ENCODE data around the gene ROBO1.

Gene ROBO1

DNA sequence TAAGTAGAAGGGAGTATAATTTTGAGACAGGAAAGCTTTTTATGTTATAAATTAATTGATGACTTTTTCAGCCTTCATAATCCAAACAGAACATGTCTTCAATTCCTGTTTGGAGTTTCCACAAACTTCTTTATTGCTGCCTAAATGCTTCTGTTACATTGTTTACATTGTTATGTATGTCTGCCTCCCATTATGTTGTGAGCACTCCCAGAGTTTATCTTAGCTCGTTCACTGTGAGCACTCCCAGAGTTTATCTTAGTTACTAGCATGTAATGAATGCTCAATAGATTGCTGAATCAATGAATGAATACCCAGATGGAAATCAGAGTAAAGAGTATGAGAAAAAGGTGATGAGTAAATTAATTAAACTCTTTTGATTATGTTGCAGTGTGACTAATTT, 1178.0 kb downstream of the ROBO1 start:
- H3K4me3 ChIP-seq (ENCODE audit: low read depth, low read length), result no peak overlapping the region
- TF ChIP-seq, protein P1, sequence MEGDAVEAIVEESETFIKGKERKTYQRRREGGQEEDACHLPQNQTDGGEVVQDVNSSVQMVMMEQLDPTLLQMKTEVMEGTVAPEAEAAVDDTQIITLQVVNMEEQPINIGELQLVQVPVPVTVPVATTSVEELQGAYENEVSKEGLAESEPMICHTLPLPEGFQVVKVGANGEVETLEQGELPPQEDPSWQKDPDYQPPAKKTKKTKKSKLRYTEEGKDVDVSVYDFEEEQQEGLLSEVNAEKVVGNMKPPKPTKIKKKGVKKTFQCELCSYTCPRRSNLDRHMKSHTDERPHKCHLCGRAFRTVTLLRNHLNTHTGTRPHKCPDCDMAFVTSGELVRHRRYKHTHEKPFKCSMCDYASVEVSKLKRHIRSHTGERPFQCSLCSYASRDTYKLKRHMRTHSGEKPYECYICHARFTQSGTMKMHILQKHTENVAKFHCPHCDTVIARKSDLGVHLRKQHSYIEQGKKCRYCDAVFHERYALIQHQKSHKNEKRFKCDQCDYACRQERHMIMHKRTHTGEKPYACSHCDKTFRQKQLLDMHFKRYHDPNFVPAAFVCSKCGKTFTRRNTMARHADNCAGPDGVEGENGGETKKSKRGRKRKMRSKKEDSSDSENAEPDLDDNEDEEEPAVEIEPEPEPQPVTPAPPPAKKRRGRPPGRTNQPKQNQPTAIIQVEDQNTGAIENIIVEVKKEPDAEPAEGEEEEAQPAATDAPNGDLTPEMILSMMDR (IDR thresholded peaks at IDR 0.05; ENCODE audit: low read depth, low read length), result no peak
- no peak for DNase-seq (ENCODE audit: low read depth, low spot score)
- in situ Hi-C loops (cut with HindIII; ENCODE audit: low sequenced_read_pairs), result no loop called here

DNA sequence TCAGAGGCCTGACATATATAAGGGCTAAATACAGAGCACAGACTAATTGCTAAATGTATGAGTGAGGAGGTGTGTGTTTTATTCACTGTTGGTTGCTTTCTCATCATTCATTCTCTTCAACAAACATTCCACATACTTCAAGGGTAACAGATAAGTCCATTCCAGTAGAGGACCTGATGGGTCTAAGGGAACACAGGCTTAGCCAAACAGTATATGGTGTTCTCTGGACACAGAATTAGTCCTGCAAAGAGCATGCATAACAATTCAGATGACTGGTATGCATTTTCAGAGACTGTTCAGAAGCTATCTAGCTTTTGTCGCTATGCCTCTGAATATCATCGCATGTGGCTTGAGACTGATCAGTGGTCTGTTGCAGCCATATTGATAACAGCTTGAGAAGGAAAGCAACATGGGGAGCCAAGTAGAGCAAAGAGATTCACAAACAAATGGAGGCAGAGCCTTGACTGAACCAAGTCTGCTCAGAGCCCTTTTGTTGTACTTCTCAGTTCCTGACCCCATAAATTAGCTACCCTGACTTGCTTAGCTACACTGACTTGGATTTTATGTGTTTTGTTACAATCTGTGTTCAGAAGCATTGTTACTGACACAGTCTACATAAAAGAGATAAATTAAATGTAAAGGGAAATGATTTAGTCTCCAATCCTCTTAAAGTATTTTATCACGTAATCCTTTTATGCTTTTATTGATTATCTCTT, 1178.7 kb downstream of the ROBO1 start:
- no peak for DNase-seq (ENCODE audit: low read depth, low spot score)
- in situ Hi-C loops (cut with HindIII; ENCODE audit: low sequenced_read_pairs), result no loop called here

DNA sequence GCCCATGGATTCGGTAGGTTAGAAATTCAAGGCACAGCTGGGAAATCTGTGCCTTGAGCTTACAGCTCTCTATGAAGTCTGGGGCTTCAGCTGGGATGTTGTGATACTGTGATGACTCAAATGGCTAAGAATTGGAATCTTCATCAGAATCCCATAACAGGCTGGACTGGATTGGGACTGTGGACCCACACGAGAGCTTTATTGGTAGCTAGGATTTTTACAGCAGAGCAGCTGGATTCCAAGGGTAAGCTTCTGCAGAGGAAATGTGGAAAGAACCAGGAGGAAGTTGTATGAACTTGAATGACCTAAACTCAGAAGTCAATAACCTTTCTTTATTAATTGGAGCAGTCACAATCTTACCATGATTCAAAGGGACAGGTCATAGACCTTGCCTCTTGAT, 1187.1 kb downstream of the ROBO1 start:
- TF ChIP-seq, protein P1 (IDR thresholded peaks at IDR 0.05; ENCODE audit: low read depth, low read length), result no peak
- in situ Hi-C loops (cut with HindIII; ENCODE audit: low sequenced_read_pairs), result no loop called here
- no peak overlapping the region for H3K4me3 ChIP-seq (ENCODE audit: low read depth, low read length)
- no peak for DNase-seq (ENCODE audit: low read depth, low spot score)

More for the DNA sequence above, 1178.7 kb downstream of the ROBO1 start:
- H3K4me3 ChIP-seq (ENCODE audit: low read depth, low read length), result no peak overlapping the region
- TF ChIP-seq, protein P1 (IDR thresholded peaks at IDR 0.05; ENCODE audit: low read depth, low read length), result no peak

DNA sequence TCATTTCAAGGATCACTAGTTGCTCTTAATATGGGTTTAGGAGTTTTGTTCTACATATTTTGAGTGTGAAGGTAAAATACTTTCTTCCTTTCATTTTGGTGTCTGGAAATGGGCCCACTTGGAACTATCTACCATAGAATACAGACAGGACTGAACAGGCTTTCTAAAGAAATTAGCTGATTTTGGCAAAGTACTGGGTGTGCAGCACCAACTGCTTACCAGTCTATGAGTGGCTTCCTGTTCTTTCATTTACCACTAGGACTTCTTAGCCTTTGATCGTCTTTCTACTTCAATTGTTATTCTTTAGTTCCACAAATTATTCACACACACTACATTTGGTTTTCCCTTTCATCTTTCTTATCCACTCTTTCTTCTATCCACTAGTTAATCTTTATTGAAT, 1196.3 kb downstream of the ROBO1 start:
- H3K4me3 ChIP-seq (ENCODE audit: low read depth, low read length), result no peak overlapping the region
- no peak for DNase-seq (ENCODE audit: low read depth, low spot score)
- TF ChIP-seq, protein P1 (IDR thresholded peaks at IDR 0.05; ENCODE audit: low read depth, low read length), result no peak
- in situ Hi-C loops (cut with HindIII; ENCODE audit: low sequenced_read_pairs), result no loop called here

DNA sequence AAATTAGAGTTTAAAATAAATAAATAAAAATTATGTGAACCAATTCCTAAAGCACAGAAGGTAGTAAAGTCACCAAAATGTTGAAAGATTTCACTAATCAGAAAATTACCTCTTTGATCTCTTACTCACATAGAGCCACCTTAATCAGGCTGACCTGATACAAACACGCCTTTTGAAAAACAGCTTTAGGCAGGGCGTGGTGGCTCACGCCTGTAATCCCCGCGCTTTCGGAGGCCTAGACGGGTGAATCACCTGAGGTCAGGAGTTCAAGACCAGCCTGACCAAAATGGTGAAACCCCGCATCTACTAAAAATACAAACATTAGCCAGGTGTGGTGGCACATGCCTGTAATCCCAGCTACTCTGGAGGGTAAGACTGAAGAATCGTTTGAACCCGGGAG, 1197.3 kb downstream of the ROBO1 start:
- in situ Hi-C loops (cut with HindIII; ENCODE audit: low sequenced_read_pairs), result no loop called here
- no peak for DNase-seq (ENCODE audit: low read depth, low spot score)
- TF ChIP-seq, protein P1 (IDR thresholded peaks at IDR 0.05; ENCODE audit: low read depth, low read length), result no peak
- no peak overlapping the region for H3K4me3 ChIP-seq (ENCODE audit: low read depth, low read length)

DNA sequence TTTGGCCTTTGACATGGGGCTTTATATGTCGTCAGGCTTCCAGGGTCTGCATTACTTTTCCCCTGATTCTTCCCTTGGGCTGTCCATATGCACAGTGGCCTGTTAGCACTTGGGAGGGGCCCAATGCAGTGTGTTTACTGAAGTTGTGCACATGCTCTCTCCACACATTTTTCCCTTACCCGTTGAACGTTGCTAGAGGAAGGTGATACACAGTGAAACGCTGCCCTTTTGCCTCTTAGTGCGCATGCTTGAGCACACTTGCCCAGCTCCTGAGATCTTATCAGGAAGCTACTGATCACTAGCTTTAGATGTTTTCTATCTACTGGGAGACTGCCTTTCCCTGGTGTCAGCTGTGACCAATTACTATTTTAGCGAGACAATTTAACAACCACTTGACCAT, 1198.0 kb downstream of the ROBO1 start:
- TF ChIP-seq, protein P1 (IDR thresholded peaks at IDR 0.05; ENCODE audit: low read depth, low read length), result no peak
- no peak overlapping the region for H3K4me3 ChIP-seq (ENCODE audit: low read depth, low read length)
- in situ Hi-C loops (cut with HindIII; ENCODE audit: low sequenced_read_pairs), result no loop called here
- no peak for DNase-seq (ENCODE audit: low read depth, low spot score)
